Neural crest cell (in vitro differentiated cells): ENCODE results near the gene MRPL55. TPM values are rescaled to one million over a fixed set of nuclear protein-coding genes. Genes with fewer than 3 reads are reported as not detected.
A peak's percentile ranks its signal among the peaks of the same experiment; 100 is the strongest.

ENCODE experiments used
- DNase-seq: peaks from one replicate; pipeline ENCODE4 v3.0.0; 2021; ENCODE audit warnings: low read depth, mixed read lengths, low spot score
- H3K27ac Mint-ChIP-seq: one replicate; pipeline ENCODE4 v1.8.0; 2021; ENCODE audit warnings: mild to moderate bottlenecking, mixed read lengths; ENCODE audit not compliant: unreplicated experiment
- H3K27me3 Mint-ChIP-seq: 2 replicates; pipeline ENCODE4 v1.8.0; 2021; ENCODE audit warnings: low read depth, mild to moderate bottlenecking, mixed read lengths
- H3K36me3 Mint-ChIP-seq: 2 replicates; pipeline ENCODE4 v1.8.0; 2021; ENCODE audit warnings: low read depth, mild to moderate bottlenecking, mixed read lengths
- H3K4me1 Mint-ChIP-seq: 2 replicates; pipeline ENCODE4 v1.8.0; 2021; ENCODE audit warnings: mixed read lengths
- H3K4me3 Mint-ChIP-seq: one replicate; pipeline ENCODE4 v1.8.0; 2021; ENCODE audit warnings: mild to moderate bottlenecking, mixed read lengths
- H3K9me3 Mint-ChIP-seq: 2 replicates; pipeline ENCODE4 v1.8.0; 2021; ENCODE audit warnings: mixed read lengths
- total RNA-seq: library from RNA; stranded (reverse); gene quantifications from 2 replicates; pipeline ENCODE4 v1.2.1, GENCODE V29; 2021
- TF ChIP-seq, protein P1 (sequence below): fragments of 200-600 bp; sonication (generic); conservative IDR thresholded peaks from 2 replicates; pipeline ENCODE4 v1.5.0; 2021; ENCODE audit warnings: antibody characterized with exemption, mild to moderate bottlenecking

The MRPL55 gene
- total RNA-seq, 1 donor from 2014 or later, result 67.3 TPM

DNA sequence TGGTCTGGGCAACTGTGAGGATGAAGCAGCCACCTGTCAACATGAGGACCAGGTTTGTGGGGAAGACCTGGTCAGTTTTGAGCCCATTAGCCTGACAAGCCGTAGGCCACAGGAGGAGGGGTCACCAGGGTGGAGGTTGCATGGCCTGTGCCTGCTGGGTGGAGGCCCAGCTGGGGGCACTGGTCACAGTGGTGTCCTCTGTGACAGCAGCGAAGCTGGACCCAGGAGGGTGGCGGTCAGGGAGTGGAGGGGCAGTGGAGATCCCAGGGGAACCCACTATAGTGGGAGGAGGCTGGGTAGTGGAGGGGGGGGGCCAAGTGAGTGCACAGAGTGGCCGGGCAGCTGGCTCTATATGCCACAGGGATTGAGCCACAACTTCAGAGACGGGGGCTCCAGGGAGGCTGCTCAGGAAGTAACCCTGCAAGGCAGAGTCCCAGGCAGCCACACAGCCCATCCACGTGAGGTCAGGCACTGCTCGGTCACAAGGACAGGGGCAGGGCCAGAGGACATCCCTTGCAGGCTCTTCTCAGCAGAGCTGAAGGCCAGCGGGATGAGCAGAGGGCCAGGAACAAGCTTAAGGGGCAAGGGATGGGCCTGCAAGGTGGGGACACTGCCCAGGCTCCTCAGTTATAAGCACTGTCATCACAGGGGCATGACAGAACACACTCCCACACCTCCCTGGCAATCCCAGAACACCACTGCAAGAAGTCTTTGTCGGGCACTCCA lies 3.7 kb downstream of the MRPL55 start:
- H3K4me3 Mint-ChIP-seq, result peak overlapping the region; percentile 78
- peaks cover 14% of the 10 kb centered on the region for H3K27me3 Mint-ChIP-seq
- peaks cover 3% of the 10 kb centered on the region for H3K36me3 Mint-ChIP-seq

GRCh38 chr1:228104526-228105269 lies 4.4 kb downstream of the MRPL55 start:
- TF ChIP-seq, protein P1, sequence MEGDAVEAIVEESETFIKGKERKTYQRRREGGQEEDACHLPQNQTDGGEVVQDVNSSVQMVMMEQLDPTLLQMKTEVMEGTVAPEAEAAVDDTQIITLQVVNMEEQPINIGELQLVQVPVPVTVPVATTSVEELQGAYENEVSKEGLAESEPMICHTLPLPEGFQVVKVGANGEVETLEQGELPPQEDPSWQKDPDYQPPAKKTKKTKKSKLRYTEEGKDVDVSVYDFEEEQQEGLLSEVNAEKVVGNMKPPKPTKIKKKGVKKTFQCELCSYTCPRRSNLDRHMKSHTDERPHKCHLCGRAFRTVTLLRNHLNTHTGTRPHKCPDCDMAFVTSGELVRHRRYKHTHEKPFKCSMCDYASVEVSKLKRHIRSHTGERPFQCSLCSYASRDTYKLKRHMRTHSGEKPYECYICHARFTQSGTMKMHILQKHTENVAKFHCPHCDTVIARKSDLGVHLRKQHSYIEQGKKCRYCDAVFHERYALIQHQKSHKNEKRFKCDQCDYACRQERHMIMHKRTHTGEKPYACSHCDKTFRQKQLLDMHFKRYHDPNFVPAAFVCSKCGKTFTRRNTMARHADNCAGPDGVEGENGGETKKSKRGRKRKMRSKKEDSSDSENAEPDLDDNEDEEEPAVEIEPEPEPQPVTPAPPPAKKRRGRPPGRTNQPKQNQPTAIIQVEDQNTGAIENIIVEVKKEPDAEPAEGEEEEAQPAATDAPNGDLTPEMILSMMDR, result no peak
- no peak for DNase-seq
- peaks cover 3% of the 10 kb centered on the region for H3K36me3 Mint-ChIP-seq
- peaks cover 8% of the 10 kb centered on the region for H3K27me3 Mint-ChIP-seq
- peak overlapping the region; percentile 93 for H3K4me3 Mint-ChIP-seq
- no peak overlapping the region for H3K27ac Mint-ChIP-seq
- H3K4me1 Mint-ChIP-seq, result peaks cover 36% of the 10 kb centered on the region
- no peaks in the 10 kb centered on the region for H3K9me3 Mint-ChIP-seq

More for the DNA sequence above, 3.7 kb downstream of the MRPL55 start:
- TF ChIP-seq, protein P1, result no peak
- no peaks in the 10 kb centered on the region for H3K9me3 Mint-ChIP-seq
- no peak for DNase-seq
- H3K4me1 Mint-ChIP-seq, result peaks cover 41% of the 10 kb centered on the region
- H3K27ac Mint-ChIP-seq, result no peak overlapping the region

GRCh38 chr1:228102791-228103620 lies 6.1 kb downstream of the MRPL55 start, which contains the start of gene C1orf35:
Gene C1orf35, minus strand, starts transcription at chr1:228103325. Its CDS starts 98 bp downstream, at chr1:228103227.
- Mint-ChIP-seq H3K4me1 (peaks cover 22% of the 10 kb centered on the region), H3K27me3 (peaks cover 4% of the 10 kb centered on the region), H3K27ac (peak within 1 kb of the TSS; percentile 97), H3K36me3 (peaks cover 10% of the 10 kb centered on the region), H3K4me3 (peak within 1 kb of the TSS; percentile 93), H3K9me3 (no peaks in the 10 kb centered on the region)
- peak; percentile 94 for DNase-seq
- TF ChIP-seq, protein P1, result no peak

DNA sequence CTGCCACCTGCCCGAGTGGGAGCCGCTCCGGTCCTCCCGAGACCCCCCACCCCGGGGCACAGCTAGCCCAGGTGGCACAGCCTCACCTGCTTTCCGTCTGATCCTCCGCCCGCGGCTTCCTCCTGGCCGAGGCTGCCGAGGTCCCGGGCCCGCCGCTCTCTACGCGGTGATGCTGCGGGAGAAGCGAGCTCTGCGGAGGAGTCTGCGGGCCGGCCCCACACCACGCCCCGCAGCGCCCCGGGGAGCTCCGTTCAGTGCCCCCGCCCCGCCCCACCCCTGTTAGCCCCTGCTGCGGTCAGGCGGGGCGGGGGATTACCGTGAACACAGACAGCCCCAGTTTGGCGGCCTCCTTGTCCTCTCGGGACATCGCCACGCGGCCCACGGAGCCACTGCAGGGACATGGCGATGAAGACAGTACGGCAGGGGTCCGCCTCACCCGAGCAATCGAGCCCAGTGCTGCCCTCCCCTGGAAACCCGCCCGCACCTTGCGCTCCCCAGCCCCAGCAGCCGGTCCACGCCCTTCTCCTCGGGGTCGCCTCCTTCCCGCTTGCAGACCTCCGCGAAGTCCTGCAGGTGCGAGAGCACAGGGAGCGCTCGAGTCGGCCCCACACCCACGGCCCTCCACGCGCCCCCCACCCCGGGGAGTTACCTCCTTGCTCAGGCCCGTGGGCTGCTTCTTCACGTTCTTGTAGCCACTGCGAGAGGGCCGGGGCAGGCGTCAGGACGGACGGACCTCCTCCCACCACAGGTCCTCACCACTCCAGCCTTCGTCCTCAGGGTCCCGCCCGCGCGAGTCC lies 6.9 kb downstream of the MRPL55 start:
- Mint-ChIP-seq H3K4me3 (peak overlapping the region; percentile 85), H3K27me3 (peaks cover 4% of the 10 kb centered on the region), H3K4me1 (peaks cover 21% of the 10 kb centered on the region), H3K36me3 (peaks cover 10% of the 10 kb centered on the region), H3K27ac (no peak overlapping the region), H3K9me3 (no peaks in the 10 kb centered on the region)
- peak; percentile 45 for DNase-seq
- TF ChIP-seq, protein P1, result peak; percentile 49
